GM20431 (cell line): ENCODE data around the gene PEAK3.

Experiments used
- in situ Hi-C: fragments of 300-500 bp; cut with MseI, MboI; formaldehyde crosslinking; loops from one replicate; pipeline ENCODE4 v1.15.0; 2020; ENCODE audit warnings: low sequenced_read_pairs; ENCODE audit not compliant: unreplicated experiment

Gene PEAK3

GRCh38 chr19:2228157-2229030, 53.6 kb downstream of the PEAK3 start:
- in situ Hi-C loops = no loop called here

GRCh38 chr19:2227415-2228156, 54.4 kb downstream of the PEAK3 start:
- in situ Hi-C loops = no loop called here

GRCh38 chr19:2226840-2227360, 55.1 kb downstream of the PEAK3 start:
- in situ Hi-C loops = no loop called here

- in situ Hi-C loops = no loop called here
These were observed 55.7 kb downstream of the PEAK3 start for GRCh38 chr19:2226051-2226839.

- in situ Hi-C loops = no loop called here
These were observed 56.4 kb downstream of the PEAK3 start for GRCh38 chr19:2225415-2226050.

GRCh38 chr19:2224754-2225349, 57.1 kb downstream of the PEAK3 start:
- in situ Hi-C loops = no loop called here
